HG02678 (cell line): ENCODE data around the gene CYP26C1.
A peak's percentile ranks its signal among the peaks of the same experiment; 100 is the strongest.
"Not testable (repeated sequence)": the region's sequence is repeated elsewhere in the genome, so short reads cannot be mapped to it uniquely, and the experiment has no call there.

Experiments
- ATAC-seq: cut with Tn5 transposase; IDR thresholded peaks from one replicate; pipeline ENCODE4 v1.9.1; 2021; ENCODE audit warnings: mild to moderate bottlenecking, moderate library complexity; ENCODE audit not compliant: unreplicated experiment

Gene CYP26C1

DNA sequence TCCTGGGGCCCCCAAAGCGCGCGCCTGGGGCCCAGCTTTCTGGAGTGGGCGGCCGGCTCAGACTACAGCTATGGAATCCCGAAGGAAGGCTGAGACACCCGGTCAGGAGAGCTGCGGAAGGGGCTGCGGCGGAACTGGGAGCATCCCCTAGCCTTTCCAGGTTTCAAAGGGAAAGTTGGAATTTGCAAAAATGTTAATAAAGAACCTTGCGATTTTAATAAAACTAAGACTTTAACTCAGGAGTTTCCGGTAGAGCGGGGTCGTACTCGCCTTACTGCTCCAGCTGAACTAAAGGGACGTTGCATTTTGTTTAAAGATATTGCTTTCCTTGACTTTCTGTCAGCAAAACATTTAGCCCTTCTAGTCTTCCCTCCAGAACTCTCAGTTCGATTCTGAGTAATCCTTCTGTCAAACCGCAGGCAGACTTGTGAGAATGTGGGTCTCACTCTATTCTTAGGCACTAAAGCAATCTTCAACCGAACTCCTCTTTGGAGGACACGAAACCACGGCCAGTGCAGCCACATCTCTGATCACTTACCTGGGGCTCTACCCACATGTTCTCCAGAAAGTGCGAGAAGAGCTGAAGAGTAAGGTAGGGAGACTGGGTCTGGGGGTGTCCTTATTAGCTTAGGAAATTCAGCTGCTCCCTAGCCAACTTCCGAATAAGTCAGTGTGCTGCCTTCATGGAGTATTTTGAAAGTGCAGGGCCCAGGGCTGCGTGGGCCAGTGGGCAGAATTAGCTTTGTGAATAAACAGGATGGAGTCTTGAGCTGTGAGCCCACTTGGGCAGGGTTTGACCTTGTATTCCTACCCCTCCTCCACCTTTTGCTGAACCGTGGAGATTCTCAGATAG lies 15.0 kb downstream of the CYP26C1 start:
- ATAC-seq: no peak

DNA sequence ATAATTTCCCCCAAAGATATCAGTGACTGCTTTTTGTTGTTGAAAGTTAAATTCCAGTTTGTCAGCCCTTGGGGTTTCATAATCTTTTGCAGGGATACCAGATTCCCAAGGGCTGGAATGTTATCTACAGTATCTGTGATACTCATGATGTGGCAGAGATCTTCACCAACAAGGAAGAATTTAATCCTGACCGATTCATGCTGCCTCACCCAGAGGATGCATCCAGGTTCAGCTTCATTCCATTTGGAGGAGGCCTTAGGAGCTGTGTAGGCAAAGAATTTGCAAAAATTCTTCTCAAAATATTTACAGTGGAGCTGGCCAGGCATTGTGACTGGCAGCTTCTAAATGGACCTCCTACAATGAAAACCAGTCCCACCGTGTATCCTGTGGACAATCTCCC lies 16.3 kb downstream of the CYP26C1 start:
- no peak for ATAC-seq

DNA sequence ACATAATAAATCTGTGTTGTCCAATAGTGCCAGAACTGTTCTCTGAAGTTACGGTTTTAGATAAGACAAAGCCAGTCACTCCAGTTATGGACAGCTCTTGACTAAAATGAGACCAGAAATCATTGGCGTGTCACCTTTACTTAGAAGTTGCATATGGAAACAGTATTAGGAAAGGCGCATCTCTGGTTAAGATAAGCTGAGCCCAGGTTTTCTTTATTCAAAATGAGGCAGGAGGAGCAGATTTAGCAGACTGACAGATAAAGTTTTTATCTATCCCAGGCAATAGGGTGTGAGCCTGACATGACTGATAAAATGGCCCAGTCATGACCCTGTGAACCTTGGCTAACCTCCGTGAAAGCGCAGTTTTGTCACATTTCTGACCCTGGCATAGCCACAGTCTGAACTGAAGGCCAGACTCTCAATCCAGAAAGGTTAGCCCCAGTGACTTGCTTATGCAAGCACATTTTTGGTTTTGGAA lies 17.3 kb downstream of the CYP26C1 start:
- no peak for ATAC-seq

GRCh38 chr10:93079663-93080349 lies 19.2 kb downstream of the CYP26C1 start:
- no peak for ATAC-seq

GRCh38 chr10:93080350-93081046 lies 19.9 kb downstream of the CYP26C1 start:
- peak; percentile 60 for ATAC-seq

DNA sequence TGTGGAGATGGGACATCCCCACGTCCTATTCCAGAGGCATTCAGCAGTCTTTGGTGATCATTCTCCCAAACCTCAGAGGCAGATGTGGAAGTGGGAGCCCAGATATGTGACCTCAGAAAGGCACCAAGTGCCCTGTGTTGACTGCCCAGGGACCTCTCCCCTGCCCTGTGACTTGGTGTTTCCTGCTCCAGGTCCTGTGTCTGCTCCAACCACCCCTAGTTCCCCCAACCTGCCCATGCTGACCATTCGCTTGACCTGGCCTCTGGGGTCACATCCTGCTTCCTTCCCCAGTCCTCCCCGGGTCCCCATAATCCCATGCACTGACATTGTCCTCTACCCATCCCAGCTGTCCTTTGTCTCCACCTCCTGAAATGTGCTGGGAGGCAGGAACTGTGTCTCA lies 20.7 kb downstream of the CYP26C1 start:
- ATAC-seq: no peak

GRCh38 chr10:93081834-93082233 lies 21.2 kb downstream of the CYP26C1 start:
- ATAC-seq: no peak

DNA sequence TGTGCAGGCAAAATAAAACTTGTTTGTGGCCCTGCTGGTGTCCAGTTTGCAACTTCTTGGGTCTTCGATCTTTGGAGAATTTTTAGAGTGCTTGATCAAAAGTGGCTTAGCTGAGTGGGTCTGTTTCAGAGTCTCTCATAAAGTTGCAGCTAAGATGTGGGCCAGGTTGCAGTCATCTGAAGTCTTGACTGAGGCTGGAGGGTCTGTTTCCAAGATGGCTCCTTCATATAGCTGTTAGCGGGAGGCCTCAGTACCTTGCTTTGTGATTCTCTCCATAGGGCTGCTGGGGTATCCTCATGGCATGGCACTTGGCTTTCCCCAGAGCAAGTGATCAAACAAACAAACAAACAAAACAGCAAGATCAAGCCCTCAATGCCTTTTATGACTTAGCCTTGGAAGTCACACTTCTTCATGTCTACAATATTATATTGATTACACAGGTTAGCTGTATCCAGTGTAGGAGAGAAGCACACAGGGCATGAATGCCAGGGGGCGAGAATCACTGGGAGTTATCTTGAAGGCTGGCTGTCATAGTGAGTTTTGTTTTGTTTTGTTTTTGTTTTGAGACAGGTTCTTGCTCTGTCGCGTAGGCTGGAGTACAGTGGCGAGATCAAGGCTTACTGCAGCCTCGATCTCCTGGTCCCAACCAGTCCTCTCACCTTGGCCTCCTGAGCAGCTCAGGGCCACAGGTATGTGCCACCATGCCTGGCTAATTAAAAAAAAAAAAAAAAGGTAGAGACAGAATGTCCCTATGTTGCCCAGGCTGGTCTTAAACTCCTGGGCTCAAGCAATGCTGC lies 23.3 kb downstream of the CYP26C1 start:
- ATAC-seq: no peak

DNA sequence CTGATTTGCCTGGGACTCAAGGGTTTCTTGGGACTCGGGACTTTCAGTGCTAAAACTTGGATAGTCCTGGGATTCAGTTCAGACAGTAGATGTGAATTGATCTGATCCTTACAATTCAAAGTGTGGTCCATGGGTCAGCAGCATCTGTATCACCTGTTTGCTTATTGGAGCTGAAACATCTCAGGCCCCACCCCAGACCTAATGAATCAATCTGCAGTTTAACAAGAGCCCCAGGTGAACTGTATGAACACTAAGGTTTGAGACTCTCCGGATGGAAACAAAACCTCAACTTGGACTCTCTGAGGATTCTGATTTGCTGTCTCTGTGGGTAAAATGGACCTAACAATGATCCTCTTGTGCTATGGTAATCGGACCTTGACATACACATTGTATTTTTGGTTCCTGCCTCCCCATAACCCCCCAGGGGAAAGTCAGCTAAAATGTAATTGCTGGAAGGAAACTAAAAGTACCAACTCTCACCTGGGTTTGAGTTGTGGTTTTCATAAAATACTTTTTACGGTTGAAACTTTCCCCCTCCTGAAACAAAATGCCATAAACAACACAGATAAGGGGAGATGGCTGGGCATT lies 24.8 kb downstream of the CYP26C1 start:
- no peak for ATAC-seq

DNA sequence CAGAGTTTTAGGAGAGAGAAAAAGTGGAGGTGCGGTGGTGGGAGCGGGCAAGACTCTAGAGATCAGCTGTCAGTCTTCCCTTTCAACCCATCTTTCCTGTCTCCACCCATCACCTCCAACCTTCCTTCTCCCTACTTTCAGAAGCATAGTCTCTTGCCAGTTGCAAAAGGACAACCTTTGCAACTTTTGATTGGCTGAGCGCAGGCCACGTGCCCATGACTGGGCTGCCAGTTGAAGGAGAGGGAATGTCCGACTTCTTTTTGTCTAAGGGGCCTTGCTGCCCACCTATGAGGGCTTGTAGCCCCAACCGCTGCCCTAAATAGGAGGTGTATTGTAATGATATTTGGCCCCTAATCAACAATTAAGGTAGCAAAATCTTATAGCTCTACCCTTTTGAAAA lies 25.7 kb downstream of the CYP26C1 start:
- no peak for ATAC-seq

DNA sequence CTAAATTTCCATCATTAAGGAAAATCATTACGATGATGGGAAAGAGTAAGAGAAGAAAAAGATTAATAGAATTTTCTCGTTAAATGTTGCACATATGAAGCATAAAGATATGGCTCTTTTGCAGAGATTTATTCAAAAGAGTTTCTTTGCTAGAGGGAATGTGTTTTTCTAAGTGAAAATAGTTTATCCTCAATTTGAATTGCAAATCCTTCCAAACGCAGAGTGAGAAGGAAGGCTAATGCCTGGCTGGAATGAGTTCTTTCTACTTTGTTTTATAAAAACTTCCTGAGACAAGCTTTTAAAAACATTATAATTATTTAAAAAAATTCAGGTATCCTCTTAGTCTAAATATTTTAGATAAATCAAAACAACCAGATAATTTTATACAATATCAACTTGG lies 27.2 kb downstream of the CYP26C1 start:
- no peak for ATAC-seq

- no peak for ATAC-seq
Observed at GRCh38 chr10:93088466-93088865, 27.9 kb downstream of the CYP26C1 start.

GRCh38 chr10:93090619-93091018 lies 30.0 kb downstream of the CYP26C1 start:
- no peak for ATAC-seq

DNA sequence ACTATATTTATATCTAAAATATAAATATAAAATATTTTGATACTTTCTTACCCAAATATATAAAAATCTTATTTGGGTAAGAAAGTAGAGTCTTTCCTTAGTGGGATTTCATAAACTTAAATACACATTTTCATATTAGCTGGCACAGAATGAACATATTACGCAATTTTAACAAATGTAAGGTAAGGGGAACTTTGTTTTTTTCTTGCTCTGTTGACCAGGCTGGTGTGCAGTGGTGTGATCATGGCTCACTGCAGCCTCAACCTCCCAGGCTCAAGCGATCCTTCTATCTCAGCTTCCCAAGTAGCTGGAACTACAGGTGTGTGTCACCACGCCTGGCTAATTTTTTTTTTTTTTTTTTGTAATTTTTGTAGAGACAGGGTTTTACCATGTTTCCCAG lies 31.4 kb downstream of the CYP26C1 start:
- ATAC-seq: no peak

- ATAC-seq: no peak
Observed at GRCh38 chr10:93095225-93095624, 34.6 kb downstream of the CYP26C1 start.

DNA sequence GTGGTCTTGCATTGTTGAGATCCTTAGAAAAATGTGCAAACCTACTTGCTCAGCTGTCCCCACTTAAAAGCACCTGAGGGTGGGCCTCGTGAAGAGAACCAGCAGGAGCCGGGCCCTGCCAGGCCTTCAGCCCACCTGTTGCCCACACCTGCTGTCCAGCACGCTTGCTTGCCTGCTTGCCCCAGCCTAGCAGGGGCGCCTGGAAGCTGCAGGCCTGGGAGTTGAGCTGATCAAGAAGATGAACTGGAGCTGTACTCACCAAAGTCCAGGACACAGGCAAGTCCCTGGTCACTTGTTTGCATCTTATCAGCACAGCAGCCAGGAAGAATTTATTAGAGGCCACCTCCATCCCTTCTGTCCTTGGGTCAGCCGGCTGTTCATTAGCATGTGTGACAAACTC lies 36.3 kb downstream of the CYP26C1 start:
- ATAC-seq: no peak

DNA sequence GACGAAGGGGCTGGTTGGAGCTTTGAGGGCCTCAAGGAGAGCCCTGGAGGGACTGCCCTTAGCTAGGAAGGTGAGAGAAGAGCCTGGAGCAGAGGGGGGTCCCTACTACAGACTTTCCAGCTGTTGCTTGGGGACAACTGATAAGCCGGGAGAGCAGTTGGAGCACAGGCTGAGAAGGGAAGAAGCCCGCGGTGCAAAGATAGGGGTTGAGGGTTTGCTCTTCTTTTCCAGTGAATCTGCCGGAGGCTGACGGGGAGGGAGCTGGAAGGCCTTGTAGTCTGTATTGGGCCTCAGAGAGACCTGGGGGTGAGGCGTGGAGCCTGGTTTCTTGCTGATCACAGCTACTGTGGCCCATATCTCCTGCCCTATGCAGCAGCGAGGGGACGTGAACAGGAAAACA lies 36.8 kb downstream of the CYP26C1 start:
- ATAC-seq: no peak

DNA sequence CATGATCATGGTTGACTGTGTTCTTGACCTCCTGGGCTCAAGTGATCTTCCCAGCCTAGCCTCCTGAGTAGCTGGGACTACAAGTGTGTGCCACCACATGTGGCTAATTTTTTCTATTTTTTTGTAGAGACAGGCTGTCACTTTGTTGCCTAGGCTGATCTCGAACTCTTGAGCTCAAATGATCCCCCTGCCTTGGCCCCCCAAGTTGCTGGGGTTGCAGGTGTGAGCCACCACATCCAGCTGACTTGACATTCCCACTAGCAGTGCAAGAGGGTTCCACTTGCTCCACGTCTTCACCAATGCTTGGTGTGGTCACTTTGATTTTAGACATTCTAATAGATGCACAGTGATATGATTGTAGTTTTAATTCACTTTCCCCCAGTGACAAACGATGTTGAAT lies 38.2 kb downstream of the CYP26C1 start:
- no peak for ATAC-seq

- no peak for ATAC-seq
Observed at GRCh38 chr10:93099670-93100069, 39.1 kb downstream of the CYP26C1 start.

DNA sequence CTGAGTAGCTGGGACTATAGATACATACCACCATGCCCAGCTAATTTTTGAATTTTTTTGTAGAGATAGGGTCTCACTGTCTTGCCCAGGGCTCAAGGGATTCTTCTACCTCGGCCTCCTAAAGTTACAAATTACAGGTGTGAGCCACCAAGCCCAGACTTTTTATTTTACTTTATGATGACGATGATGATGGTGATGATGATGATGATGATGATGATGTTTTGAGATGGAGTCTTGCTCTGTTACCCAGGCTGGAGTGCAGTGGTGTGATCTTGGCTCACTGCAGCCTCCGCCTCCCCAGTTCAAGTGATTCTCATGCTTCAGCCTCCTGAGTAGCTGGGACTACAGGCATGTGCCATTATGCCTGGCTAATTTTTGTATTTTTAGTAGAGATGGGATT lies 40.5 kb downstream of the CYP26C1 start:
- ATAC-seq: not testable (repeated sequence)
